K562 (cell line): ENCODE data around the gene LMAN1L. TPM values are rescaled to one million over a fixed set of nuclear protein-coding genes. Genes with fewer than 3 reads are reported as not detected.
A peak's percentile ranks its signal among the peaks of the same experiment; 100 is the strongest.

ENCODE experiments used
- BCOR ChIP-seq: fragments of 450-650 bp; IDR thresholded peaks from 2 replicates; pipeline ENCODE4 v1.6.1; 2016
- BRD9 ChIP-seq: fragments of 450-650 bp; IDR thresholded peaks from 2 replicates; pipeline ENCODE4 v1.6.1; 2018; ENCODE audit warnings: low read depth; ENCODE audit not compliant: partially characterized antibody
- CBFB ChIP-seq: sonication (generic); formaldehyde crosslinking; IDR thresholded peaks from 2 replicates; pipeline ENCODE4 v1.4.0; 2020; ENCODE audit warnings: mild to moderate bottlenecking, missing genetic modification reagents
- CUX1 ChIP-seq: fragments of 200-800 bp; sonication (Bioruptor generic); IDR thresholded peaks from 2 replicates; pipeline ENCODE4 v1.6.1; 2016; ENCODE audit warnings: missing genetic modification characterization, missing compliant biosample characterization
- GTF3C2 ChIP-seq: IDR thresholded peaks from 3 replicates; pipeline ENCODE4 v1.6.1; 2011; ENCODE audit warnings: borderline replicate concordance, mild to moderate bottlenecking, moderate library complexity; ENCODE audit not compliant: insufficient read length; ENCODE audit errors: extremely low read depth
- HDAC2 ChIP-seq: fragments of 450-650 bp; IDR thresholded peaks from 2 replicates; pipeline ENCODE4 v1.6.1; 2016; ENCODE audit warnings: mild to moderate bottlenecking
- MAFG ChIP-seq: fragments of 450-650 bp; conservative IDR thresholded peaks from 2 replicates; pipeline ENCODE4 v1.6.1; 2016; ENCODE audit warnings: missing genetic modification characterization, missing compliant biosample characterization
- MAX ChIP-seq: sonication (generic); formaldehyde crosslinking; IDR thresholded peaks from 2 replicates; pipeline ENCODE4 v1.9.0; 2022; ENCODE audit warnings: mild to moderate bottlenecking, missing genetic modification reagents
- RAD51 ChIP-seq: fragments of 450-650 bp; IDR thresholded peaks from 2 replicates; pipeline ENCODE4 v1.7.1; 2016; ENCODE audit warnings: low read depth, mild to moderate bottlenecking, borderline replicate concordance
- RBM22 ChIP-seq: fragments of 200-400 bp; formaldehyde crosslinking; IDR thresholded peaks from 2 replicates; pipeline ENCODE4 v1.6.1; 2018; ENCODE audit warnings: low read length, low read depth; ENCODE audit not compliant: poor library complexity, severe bottlenecking
- RCOR1 ChIP-seq, 2 experiments: IDR thresholded peaks; 2 replicates each; pipeline ENCODE4 v1.6.1; 2012; ENCODE audit warnings: low read depth in 2 of 2, low read length in 2 of 2, borderline replicate concordance in 1 of 2, improper control_type of control experiment in 1 of 2
- TBP ChIP-seq: optimal IDR thresholded peaks from 2 replicates; pipeline ENCODE3; 2011; ENCODE audit warnings: low read depth, low read length, improper control_type of control experiment
- THAP7 ChIP-seq: fragments of 250-450 bp; sonication (Bioruptor Pico); IDR thresholded peaks from 2 replicates; pipeline ENCODE4 v1.5.0; 2021
- ZFPM2 ChIP-seq: fragments of 250-450 bp; sonication (Bioruptor Pico); IDR thresholded peaks from 2 replicates; pipeline ENCODE4 v1.5.1; 2022; ENCODE audit warnings: mild to moderate bottlenecking
- ZKSCAN1 ChIP-seq: fragments of 150-350 bp; IDR thresholded peaks from 2 replicates; pipeline ENCODE4 v1.6.1; 2016; ENCODE audit warnings: low read depth, low read length
- polyA plus RNA-seq, 8 experiments: library from polyadenylated mRNA; depleted of rRNA in 4 of 8; stranded (reverse) in 5 of 8; unstranded in 3 of 8; fragments of >200 nt; fragmentation: Nextera tagmentation in 2 of 8; fragmentation: Illumina TruSeq in 1 of 8; extraction: Ambion mirVana in 2 of 8; extraction: Trizol in 1 of 8; gene quantifications; 2 replicates each; pipeline versions ENCODE4 v1.2.1 to v1.2.3, GENCODE V29; 2011 to 2014; ENCODE audit warnings: inconsistent platforms in 1 of 8, missing spikeins in 1 of 8
- total RNA-seq, 7 experiments: library from RNA; depleted of rRNA in 6 of 7; stranded (reverse); fragments of >200 nt in 6 of 7; fragmentation: Illumina TruSeq in 2 of 7; extraction: Trizol in 2 of 7; gene quantifications; 2 replicates each; pipeline versions ENCODE4 v1.2.1 to v1.2.3, GENCODE V29; 2011 to 2021; ENCODE audit warnings: low replicate concordance in 1 of 7
- TF ChIP-seq, protein P1 (sequence below), 3 experiments: fragments of 200-800 bp in 1 of 3; sonication (Bioruptor generic) in 1 of 3; sonication (generic) in 1 of 3; formaldehyde crosslinking in 1 of 3; IDR thresholded peaks; 2 replicates each; pipeline versions ENCODE4 v1.6.1 to v1.8.0; 2016 to 2022; ENCODE audit warnings: mild to moderate bottlenecking in 2 of 3, missing compliant biosample characterization in 2 of 3, missing genetic modification characterization in 2 of 3, missing genetic modification reagents in 1 of 3

Gene LMAN1L
- total and polyA plus RNA-seq, 9 of the 15 experiments (the other 6 are each of a cell fraction or from before 2014, with no cell fraction given): not detected

DNA sequence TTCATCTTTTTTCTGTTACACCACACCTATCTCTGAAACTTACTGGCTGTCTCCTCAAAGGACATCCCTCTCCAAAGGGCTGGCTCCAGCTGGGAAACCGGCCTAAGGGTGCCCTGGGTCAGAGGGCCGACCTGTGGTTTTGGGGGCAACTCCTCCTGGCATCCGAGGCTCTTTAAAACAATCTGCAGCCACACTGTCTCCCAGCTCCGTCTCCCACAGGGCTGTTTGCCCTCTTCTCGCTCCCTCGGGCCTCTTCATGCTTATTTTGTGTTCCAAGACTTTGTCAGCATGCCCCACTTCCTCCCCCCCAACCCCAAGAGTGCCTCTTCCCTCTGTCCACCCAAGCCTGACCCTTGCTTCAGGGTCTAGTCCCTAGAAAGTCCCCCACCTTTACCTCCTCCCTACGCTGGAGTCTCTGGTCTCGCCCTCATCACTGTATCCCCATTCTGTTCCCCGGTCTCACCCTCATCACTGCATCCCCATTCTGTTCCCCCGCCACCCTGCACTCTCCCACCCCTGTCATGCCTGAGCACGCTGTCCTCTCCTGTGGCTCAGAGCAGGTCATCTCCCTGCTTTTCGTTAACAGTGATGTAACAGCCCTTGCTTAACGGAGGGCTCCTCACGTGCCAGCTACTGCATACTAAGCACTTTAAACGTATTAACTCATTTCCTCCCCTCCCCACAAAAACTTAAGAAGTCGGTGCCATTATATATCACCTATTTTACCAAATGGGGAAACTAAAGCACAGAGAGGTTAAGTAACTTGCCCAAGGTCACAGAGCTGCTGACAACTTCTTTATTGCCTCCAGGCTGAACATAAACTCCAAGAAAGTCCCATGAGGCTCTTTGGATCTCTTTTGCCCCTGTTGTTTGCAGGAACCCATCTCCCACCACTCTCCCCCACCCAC lies 31.9 kb upstream of the LMAN1L start (continued):
- TF ChIP-seq CUX1 (CRISPR knock-in tag): no peak
- TF ChIP-seq RBM22: no peak
- no peak for TF ChIP-seq TBP
- TF ChIP-seq CBFB (CRISPR knock-in tag): 0 out of 2 replicates have a peak, but pooled peaks have one; percentile 45
- peak; percentile 63 for TF ChIP-seq BRD9
- no peak for TF ChIP-seq MAFG
- TF ChIP-seq THAP7 (CRISPR knock-in tag): no peak
- no peak for TF ChIP-seq GTF3C2
- TF ChIP-seq MAX (CRISPR knock-in tag): no peak
- TF ChIP-seq BCOR: peak; percentile 86
- no peak for TF ChIP-seq RAD51
- TF ChIP-seq HDAC2: no peak
- no peak for TF ChIP-seq RCOR1 (IDR thresholded peaks at IDR 0.05; ENCODE audit: borderline replicate concordance in 1 of 2, low read depth in 2 of 2, low read length in 2 of 2)
- no peak for TF ChIP-seq ZKSCAN1
- no peak for TF ChIP-seq ZFPM2 (CRISPR knock-in tag)
- TF ChIP-seq, protein P1, sequence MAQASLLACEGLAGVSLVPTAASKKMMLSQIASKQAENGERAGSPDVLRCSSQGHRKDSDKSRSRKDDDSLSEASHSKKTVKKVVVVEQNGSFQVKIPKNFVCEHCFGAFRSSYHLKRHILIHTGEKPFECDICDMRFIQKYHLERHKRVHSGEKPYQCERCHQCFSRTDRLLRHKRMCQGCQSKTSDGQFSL (CRISPR knock-in tag; IDR thresholded peaks at IDR 0.05): peak; percentile 46; the same call in 1 of the 2 replicates
- TF ChIP-seq, protein P1 (tag; IDR thresholded peaks at IDR 0.05): no peak
